SK-N-SH treated with all-trans-retinoic acid at 6 μM for 48 hours (cell line): ENCODE data around the gene SLC6A20.

Experiments used
- ATAC-seq: fragments of 200-7000 bp; cut with Tn5 transposase; 3 replicates; pipeline ENCODE4 v1.9.1; 2020; ENCODE audit warnings: mild to moderate bottlenecking, moderate library complexity
- ARNTL ChIP-seq: fragments of 450-650 bp; formaldehyde crosslinking; IDR thresholded peaks from 2 replicates; pipeline ENCODE4 v1.5.0; 2020; ENCODE audit warnings: low read depth, mild to moderate bottlenecking, moderate library complexity, borderline replicate concordance
- ESRRG ChIP-seq: fragments of 250-450 bp; sonication (Bioruptor Pico); IDR thresholded peaks from 2 replicates; pipeline ENCODE4 v1.6.1; 2021; ENCODE audit warnings: mild to moderate bottlenecking
- ISL1 ChIP-seq: fragments of 250-450 bp; sonication (Bioruptor Pico); IDR thresholded peaks from 2 replicates; pipeline ENCODE4 v2.1.2; 2022; ENCODE audit warnings: mild to moderate bottlenecking, moderate library complexity
- PPARA ChIP-seq: fragments of 250-450 bp; sonication (Bioruptor Pico); IDR thresholded peaks from 2 replicates; pipeline ENCODE4 v1.5.0; 2020; ENCODE audit warnings: mild to moderate bottlenecking, borderline replicate concordance
- RARB ChIP-seq: fragments of 250-450 bp; sonication (Bioruptor Pico); IDR thresholded peaks from 2 replicates; pipeline ENCODE4 v1.8.0; 2021; ENCODE audit warnings: mild to moderate bottlenecking, moderate library complexity
- TCF4 ChIP-seq: fragments of 250-450 bp; sonication (Bioruptor Pico); IDR thresholded peaks from 2 replicates; pipeline ENCODE4 v1.8.0; 2021; ENCODE audit warnings: mild to moderate bottlenecking, moderate library complexity, borderline replicate concordance
- TOX ChIP-seq: fragments of 250-450 bp; sonication (Bioruptor Pico); IDR thresholded peaks from 2 replicates; pipeline ENCODE4 v1.8.0; 2021; ENCODE audit warnings: mild to moderate bottlenecking, moderate library complexity, borderline replicate concordance
- ZC3H10 ChIP-seq: fragments of 250-450 bp; sonication (Bioruptor Pico); IDR thresholded peaks from 2 replicates; pipeline ENCODE4 v1.5.1; 2021; ENCODE audit warnings: mild to moderate bottlenecking, moderate library complexity
- ZFP3 ChIP-seq: fragments of 250-450 bp; sonication (Bioruptor Pico); IDR thresholded peaks from 2 replicates; pipeline ENCODE4 v1.5.0; 2020; ENCODE audit warnings: mild to moderate bottlenecking, moderate library complexity
- ZFP30 ChIP-seq: fragments of 450-650 bp; formaldehyde crosslinking; IDR thresholded peaks from 2 replicates; pipeline ENCODE4 v1.5.0; 2022; ENCODE audit warnings: mild to moderate bottlenecking, moderate library complexity
- ZNF565 ChIP-seq: fragments of 450-650 bp; formaldehyde crosslinking; conservative IDR thresholded peaks from 2 replicates; pipeline ENCODE4 v1.5.0; 2020; ENCODE audit warnings: low read depth, mild to moderate bottlenecking, moderate library complexity
- ZNF8 ChIP-seq: fragments of 450-650 bp; formaldehyde crosslinking; IDR thresholded peaks from 2 replicates; pipeline ENCODE4 v1.5.0; 2020; ENCODE audit warnings: mild to moderate bottlenecking, moderate library complexity
- TF ChIP-seq, protein P1 (sequence below): fragments of 250-450 bp; sonication (Bioruptor Pico); IDR thresholded peaks from 2 replicates; pipeline ENCODE4 v1.8.0; 2021; ENCODE audit warnings: low read depth, mild to moderate bottlenecking, moderate library complexity, borderline replicate concordance
- TF ChIP-seq, protein P2 (sequence below): fragments of 250-450 bp; sonication (Bioruptor Pico); IDR thresholded peaks from 2 replicates; pipeline ENCODE4 v1.5.0; 2020; ENCODE audit warnings: mild to moderate bottlenecking, moderate library complexity
- TF ChIP-seq, protein P3 (sequence below): fragments of 250-450 bp; sonication (Bioruptor Pico); IDR thresholded peaks from 2 replicates; pipeline ENCODE4 v1.8.0; 2020; ENCODE audit warnings: mild to moderate bottlenecking, moderate library complexity, borderline replicate concordance

The SLC6A20 gene

DNA sequence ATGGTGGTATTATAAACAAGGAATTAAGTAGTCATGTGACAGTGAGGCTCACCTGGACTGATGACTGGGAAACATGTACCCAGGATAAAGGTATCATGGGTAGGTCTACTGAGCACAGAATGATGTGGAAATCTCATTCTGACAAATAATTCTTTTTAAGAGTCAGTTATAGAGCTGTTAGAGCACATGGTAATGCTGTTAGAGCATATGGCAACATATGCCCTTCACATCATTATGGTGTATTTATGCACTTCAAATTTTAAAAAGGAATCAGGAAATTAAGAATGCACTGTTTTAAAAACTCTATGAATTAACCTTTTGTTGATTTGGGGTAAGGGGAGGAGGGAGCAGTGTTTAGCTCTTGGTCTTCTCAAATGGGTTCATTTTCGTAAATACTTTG, 1.7 kb downstream of the SLC6A20 start:
- TF ChIP-seq, protein P1, sequence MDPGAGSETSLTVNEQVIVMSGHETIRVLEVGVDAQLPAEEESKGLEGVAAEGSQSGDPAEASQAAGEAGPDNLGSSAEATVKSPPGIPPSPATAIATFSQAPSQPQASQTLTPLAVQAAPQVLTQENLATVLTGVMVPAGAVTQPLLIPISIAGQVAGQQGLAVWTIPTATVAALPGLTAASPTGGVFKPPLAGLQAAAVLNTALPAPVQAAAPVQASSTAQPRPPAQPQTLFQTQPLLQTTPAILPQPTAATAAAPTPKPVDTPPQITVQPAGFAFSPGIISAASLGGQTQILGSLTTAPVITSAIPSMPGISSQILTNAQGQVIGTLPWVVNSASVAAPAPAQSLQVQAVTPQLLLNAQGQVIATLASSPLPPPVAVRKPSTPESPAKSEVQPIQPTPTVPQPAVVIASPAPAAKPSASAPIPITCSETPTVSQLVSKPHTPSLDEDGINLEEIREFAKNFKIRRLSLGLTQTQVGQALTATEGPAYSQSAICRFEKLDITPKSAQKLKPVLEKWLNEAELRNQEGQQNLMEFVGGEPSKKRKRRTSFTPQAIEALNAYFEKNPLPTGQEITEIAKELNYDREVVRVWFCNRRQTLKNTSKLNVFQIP (CRISPR knock-in tag), result no peak
- TF ChIP-seq ZFP3, result no peak
- TF ChIP-seq, protein P2, sequence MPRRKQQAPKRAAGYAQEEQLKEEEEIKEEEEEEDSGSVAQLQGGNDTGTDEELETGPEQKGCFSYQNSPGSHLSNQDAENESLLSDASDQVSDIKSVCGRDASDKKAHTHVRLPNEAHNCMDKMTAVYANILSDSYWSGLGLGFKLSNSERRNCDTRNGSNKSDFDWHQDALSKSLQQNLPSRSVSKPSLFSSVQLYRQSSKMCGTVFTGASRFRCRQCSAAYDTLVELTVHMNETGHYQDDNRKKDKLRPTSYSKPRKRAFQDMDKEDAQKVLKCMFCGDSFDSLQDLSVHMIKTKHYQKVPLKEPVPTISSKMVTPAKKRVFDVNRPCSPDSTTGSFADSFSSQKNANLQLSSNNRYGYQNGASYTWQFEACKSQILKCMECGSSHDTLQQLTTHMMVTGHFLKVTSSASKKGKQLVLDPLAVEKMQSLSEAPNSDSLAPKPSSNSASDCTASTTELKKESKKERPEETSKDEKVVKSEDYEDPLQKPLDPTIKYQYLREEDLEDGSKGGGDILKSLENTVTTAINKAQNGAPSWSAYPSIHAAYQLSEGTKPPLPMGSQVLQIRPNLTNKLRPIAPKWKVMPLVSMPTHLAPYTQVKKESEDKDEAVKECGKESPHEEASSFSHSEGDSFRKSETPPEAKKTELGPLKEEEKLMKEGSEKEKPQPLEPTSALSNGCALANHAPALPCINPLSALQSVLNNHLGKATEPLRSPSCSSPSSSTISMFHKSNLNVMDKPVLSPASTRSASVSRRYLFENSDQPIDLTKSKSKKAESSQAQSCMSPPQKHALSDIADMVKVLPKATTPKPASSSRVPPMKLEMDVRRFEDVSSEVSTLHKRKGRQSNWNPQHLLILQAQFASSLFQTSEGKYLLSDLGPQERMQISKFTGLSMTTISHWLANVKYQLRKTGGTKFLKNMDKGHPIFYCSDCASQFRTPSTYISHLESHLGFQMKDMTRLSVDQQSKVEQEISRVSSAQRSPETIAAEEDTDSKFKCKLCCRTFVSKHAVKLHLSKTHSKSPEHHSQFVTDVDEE, result no peak
- TF ChIP-seq, protein P3, sequence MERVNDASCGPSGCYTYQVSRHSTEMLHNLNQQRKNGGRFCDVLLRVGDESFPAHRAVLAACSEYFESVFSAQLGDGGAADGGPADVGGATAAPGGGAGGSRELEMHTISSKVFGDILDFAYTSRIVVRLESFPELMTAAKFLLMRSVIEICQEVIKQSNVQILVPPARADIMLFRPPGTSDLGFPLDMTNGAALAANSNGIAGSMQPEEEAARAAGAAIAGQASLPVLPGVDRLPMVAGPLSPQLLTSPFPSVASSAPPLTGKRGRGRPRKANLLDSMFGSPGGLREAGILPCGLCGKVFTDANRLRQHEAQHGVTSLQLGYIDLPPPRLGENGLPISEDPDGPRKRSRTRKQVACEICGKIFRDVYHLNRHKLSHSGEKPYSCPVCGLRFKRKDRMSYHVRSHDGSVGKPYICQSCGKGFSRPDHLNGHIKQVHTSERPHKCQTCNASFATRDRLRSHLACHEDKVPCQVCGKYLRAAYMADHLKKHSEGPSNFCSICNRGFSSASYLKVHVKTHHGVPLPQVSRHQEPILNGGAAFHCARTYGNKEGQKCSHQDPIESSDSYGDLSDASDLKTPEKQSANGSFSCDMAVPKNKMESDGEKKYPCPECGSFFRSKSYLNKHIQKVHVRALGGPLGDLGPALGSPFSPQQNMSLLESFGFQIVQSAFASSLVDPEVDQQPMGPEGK (CRISPR knock-in tag), result no peak
- no peak for TF ChIP-seq PPARA (CRISPR knock-in tag)
- TF ChIP-seq TCF4, result no peak
- no peak for TF ChIP-seq ESRRG (CRISPR knock-in tag)
- no peak for TF ChIP-seq ISL1
- TF ChIP-seq ZC3H10 (CRISPR knock-in tag), result no peak
- TF ChIP-seq ZNF8 (CRISPR knock-in tag), result no peak
- TF ChIP-seq TOX, result no peak
- no peak for TF ChIP-seq ZNF565 (CRISPR knock-in tag)
- no peak for ATAC-seq

DNA sequence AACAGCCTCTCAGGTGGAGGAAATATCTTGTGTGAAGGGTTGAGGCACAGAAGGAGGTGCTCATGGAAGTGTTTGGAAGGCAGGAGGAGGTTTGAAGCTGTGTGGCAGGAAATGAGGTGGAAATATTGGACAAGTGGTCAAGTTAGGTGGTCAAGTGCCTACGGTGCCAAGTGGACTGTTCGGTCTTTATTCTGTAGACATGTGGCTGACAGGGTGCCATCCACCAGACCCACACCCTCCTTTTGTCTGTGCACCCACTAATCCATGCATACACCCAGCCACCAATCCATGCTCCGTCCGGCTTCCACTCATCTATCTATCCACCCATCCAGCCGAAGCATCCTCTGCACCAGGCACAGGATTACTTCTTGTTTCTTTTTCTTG, 2.2 kb downstream of the SLC6A20 start:
- ATAC-seq, result no peak
- TF ChIP-seq RARB (no peak), ESRRG (CRISPR knock-in tag) (no peak), ZC3H10 (CRISPR knock-in tag) (no peak), ZFP30 (CRISPR knock-in tag) (no peak)
- TF ChIP-seq, all 23 proteins: peak for 0

DNA sequence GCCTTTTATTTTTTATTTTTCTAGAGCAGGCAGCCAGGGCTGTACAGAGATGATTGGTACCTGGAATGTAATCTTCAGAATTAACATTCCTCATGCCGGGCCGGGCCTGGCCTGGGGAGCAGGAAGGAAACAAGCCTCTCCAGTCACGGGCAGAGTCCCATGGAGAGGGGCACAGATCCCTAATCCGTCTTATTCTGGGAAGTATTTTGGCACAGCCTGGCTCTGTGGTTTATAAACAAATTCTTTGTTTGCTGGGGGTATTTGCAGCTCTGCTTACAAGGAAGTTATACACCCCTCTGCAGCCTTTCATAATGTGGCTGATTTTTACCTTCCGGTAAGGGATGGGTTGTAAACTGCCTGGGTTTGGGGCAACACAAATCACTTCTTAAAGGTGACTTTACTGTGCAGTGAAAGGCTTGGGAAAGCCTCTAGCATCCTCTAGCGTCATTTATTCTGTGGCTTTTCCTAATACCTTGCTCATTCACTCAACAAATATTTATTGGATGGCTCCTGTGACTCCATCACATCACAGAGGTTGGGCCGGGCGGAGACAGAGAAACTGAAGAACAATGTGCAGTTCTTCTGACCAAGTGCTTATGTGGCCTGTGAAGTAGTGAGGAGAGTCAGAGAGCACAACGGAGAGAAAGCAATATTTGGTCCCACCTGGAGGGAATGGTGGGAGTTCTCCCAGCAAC, 2.7 kb downstream of the SLC6A20 start:
- no peak; the same call in 1 of the 3 replicates for ATAC-seq
- TF ChIP-seq ESRRG (CRISPR knock-in tag) (no peak), ARNTL (CRISPR knock-in tag) (no peak), ISL1 (no peak), ZNF565 (CRISPR knock-in tag) (no peak)
- TF ChIP-seq, protein P2, result no peak
- TF ChIP-seq, protein P3 (CRISPR knock-in tag), result no peak
- TF ChIP-seq, protein P1 (CRISPR knock-in tag), result no peak
